ENCODE measurements around the gene XPO1. TPM values are rescaled to one million over a fixed set of nuclear protein-coding genes. Genes with fewer than 3 reads are reported as not detected.

Gene XPO1
- total and polyA plus RNA-seq, 2 experiments from 2014 or later: 115 to 485 TPM

- TF ChIP-seq ZNF462 (CRISPR knock-in tag; IDR thresholded peaks at IDR 0.05): no peak
- no peak for TF ChIP-seq ZNF114 (CRISPR knock-in tag; IDR thresholded peaks at IDR 0.05)
- no peak for TF ChIP-seq EZH2 (IDR thresholded peaks at IDR 0.05; ENCODE audit: low read depth, unreplicated experiment)
- TF ChIP-seq STAT1 (IDR thresholded peaks at IDR 0.05; ENCODE audit: unreplicated experiment): no peak
- TF ChIP-seq POLR2AphosphoS5 (IDR thresholded peaks at IDR 0.05; ENCODE audit: low read depth): no peak
These were observed 98.7 kb downstream of the XPO1 start (continued) for GRCh38 chr2:61439241-61440002.

- peaks cover 100% of the 10 kb centered on the region for H3K79me2 ChIP-seq (replicated peaks; ENCODE audit: insufficient read depth)
- no peak overlapping the region for H3K27ac Mint-ChIP-seq
- H3F3A ChIP-seq (replicated peaks; ENCODE audit: low read depth): no peaks in the 10 kb centered on the region
- H3K4me1 ChIP-seq (ENCODE audit: insufficient read depth): peaks cover 15% of the 10 kb centered on the region
- H3K9me2 ChIP-seq (ENCODE audit: insufficient read depth): no peaks in the 10 kb centered on the region; the same call in 1 of the 2 replicates
- no peak overlapping the region for H3K4me3 ChIP-seq
- H4K20me1 ChIP-seq (replicated peaks; ENCODE audit: insufficient read depth): peaks cover 63% of the 10 kb centered on the region
- peaks cover 41% of the 10 kb centered on the region for H3K4me1 Mint-ChIP-seq
- H3K9me3 Mint-ChIP-seq: no peaks in the 10 kb centered on the region
- H3K27me3 ChIP-seq (ENCODE audit: insufficient read depth): no peaks in the 10 kb centered on the region
- H2AFZ ChIP-seq: no peak overlapping the region
- H3K27me3 Mint-ChIP-seq (ENCODE audit: insufficient read depth, low read depth, poor library complexity): peaks cover 2% of the 10 kb centered on the region
- no peaks in the 10 kb centered on the region for H3K36me3 ChIP-seq (ENCODE audit: insufficient read depth)
- H3K4me2 ChIP-seq: no peak overlapping the region
- peaks cover 14% of the 10 kb centered on the region; the same call in 2 of the 3 replicates for H3K36me3 Mint-ChIP-seq (ENCODE audit: low read depth)
- ATAC-seq (no peak), DNase-seq (ENCODE audit: low spot score) (no peak)
- H3K4me3 Mint-ChIP-seq: no peak overlapping the region
- no peak overlapping the region for H3K27ac ChIP-seq (ENCODE audit: low read depth)
- TF ChIP-seq ZNF114 (CRISPR knock-in tag; IDR thresholded peaks at IDR 0.05) (no peak), ETS1 (IDR thresholded peaks at IDR 0.05) (no peak), ZNF462 (CRISPR knock-in tag; IDR thresholded peaks at IDR 0.05) (no peak), JUNB (IDR thresholded peaks at IDR 0.05; ENCODE audit: unreplicated experiment) (no peak), STAT1 (IDR thresholded peaks at IDR 0.05; ENCODE audit: unreplicated experiment) (no peak)
These were observed 99.5 kb downstream of the XPO1 start for GRCh38 chr2:61438670-61439069.

Measured in GM23338 (cell line).